GM12878 (cell line): ENCODE data around the gene PPP1R12A. TPM values are rescaled to one million over a fixed set of nuclear protein-coding genes. Genes with fewer than 3 reads are reported as not detected.

ENCODE experiments used
- ASH2L ChIP-seq: fragments of 300-600, 200-600 bp; sonication (generic); IDR thresholded peaks from 2 replicates; pipeline ENCODE4 v1.6.1; 2017; ENCODE audit warnings: low read depth, mild to moderate bottlenecking, borderline replicate concordance
- BACH1 ChIP-seq: fragments of 450-650 bp; IDR thresholded peaks from 2 replicates; pipeline ENCODE4 v1.6.1; 2017; ENCODE audit warnings: mild to moderate bottlenecking, borderline replicate concordance
- BCLAF1 ChIP-seq: fragments of 450-650 bp; IDR thresholded peaks from 2 replicates; pipeline ENCODE4 v1.6.1; 2017; ENCODE audit warnings: antibody characterized with exemption, mild to moderate bottlenecking, moderate library complexity
- BHLHE40 ChIP-seq, 2 experiments: fragments of 450-650 bp in 1 of 2; IDR thresholded peaks; 2 replicates each; pipeline ENCODE4 v1.6.1; 2011 to 2017; ENCODE audit warnings: low read depth in 2 of 2, borderline replicate concordance in 1 of 2, improper control_type of control experiment in 1 of 2, low read length in 1 of 2, mild to moderate bottlenecking in 1 of 2
- CHD4 ChIP-seq: fragments of 200-600 bp; sonication (generic); IDR thresholded peaks from 2 replicates; pipeline ENCODE4 v1.6.1; 2016; ENCODE audit warnings: mild to moderate bottlenecking
- E4F1 ChIP-seq: fragments of 450-650 bp; IDR thresholded peaks from 2 replicates; pipeline ENCODE4 v1.6.1; 2018; ENCODE audit warnings: borderline replicate concordance, mild to moderate bottlenecking; ENCODE audit not compliant: partially characterized antibody
- HDGF ChIP-seq: fragments of 450-650 bp; IDR thresholded peaks from 2 replicates; pipeline ENCODE4 v1.6.1; 2016; ENCODE audit warnings: antibody characterized with exemption
- IRF4 ChIP-seq: IDR thresholded peaks from 2 replicates; pipeline ENCODE4 v1.6.1; 2011; ENCODE audit warnings: low read depth, low read length
- NFYA ChIP-seq: IDR thresholded peaks from 2 replicates; pipeline ENCODE4 v1.6.1; 2011; ENCODE audit warnings: low read depth, mild to moderate bottlenecking, low read length, improper control_type of control experiment, borderline replicate concordance
- PAX5 ChIP-seq: IDR thresholded peaks from 2 replicates; pipeline ENCODE4 v1.6.1; 2011; ENCODE audit warnings: low read depth, low read length, borderline replicate concordance
- PAX8 ChIP-seq: fragments of 450-650 bp; IDR thresholded peaks from 2 replicates; pipeline ENCODE4 v1.6.1; 2017; ENCODE audit warnings: mild to moderate bottlenecking, moderate library complexity
- RBBP5 ChIP-seq: fragments of 200-600 bp; sonication (generic); conservative IDR thresholded peaks from 2 replicates; pipeline ENCODE4 v1.6.1; 2016
- SPI1 ChIP-seq: IDR thresholded peaks from 2 replicates; pipeline ENCODE4 v1.6.1; 2011; ENCODE audit warnings: low read depth, mild to moderate bottlenecking, low read length, moderate library complexity, borderline replicate concordance; ENCODE audit not compliant: insufficient read depth
- SRF ChIP-seq, 2 experiments: IDR thresholded peaks; 2 replicates each; pipeline ENCODE4 v1.6.1; 2011; ENCODE audit warnings: low read depth in 2 of 2, low read length in 2 of 2, mild to moderate bottlenecking in 1 of 2, moderate library complexity in 1 of 2
- STAT3 ChIP-seq: IDR thresholded peaks from 2 replicates; pipeline ENCODE4 v1.6.1; 2011; ENCODE audit warnings: low read depth, low read length, improper control_type of control experiment
- SUZ12 ChIP-seq: fragments of 200-600 bp; sonication (generic); IDR thresholded peaks from one replicate; pipeline ENCODE4 v1.6.1; 2018; ENCODE audit warnings: antibody characterized with exemption, mild to moderate bottlenecking; ENCODE audit not compliant: unreplicated experiment
- ZNF592 ChIP-seq: fragments of 450-650 bp; IDR thresholded peaks from 2 replicates; pipeline ENCODE4 v1.6.1; 2017; ENCODE audit warnings: mild to moderate bottlenecking, moderate library complexity
- polyA plus RNA-seq, 11 experiments: library from polyadenylated mRNA; depleted of rRNA in 4 of 11; unstranded in 6 of 11; stranded (reverse) in 5 of 11; fragments of >200 nt; fragmentation: Nextera tagmentation in 4 of 11; fragmentation: Illumina TruSeq in 1 of 11; extraction: Ambion mirVana in 4 of 11; extraction: Trizol in 1 of 11; gene quantifications; 1 replicate in 1 of 11; 2 replicates in 10 of 11; pipeline versions ENCODE4 v1.2.1 to v1.2.3, GENCODE V29; 2011 to 2016; ENCODE audit warnings: inconsistent platforms in 2 of 11, missing spikeins in 2 of 11, low read depth in 1 of 11
- total RNA-seq, 4 experiments: library from RNA; depleted of rRNA in 3 of 4; stranded (reverse); fragments of >200 nt in 3 of 4; fragmentation: Illumina TruSeq in 1 of 4; extraction: Trizol in 1 of 4; gene quantifications; 2 replicates each; pipeline versions ENCODE4 v1.2.1 to v1.2.3, GENCODE V29; 2013 to 2021
- TF ChIP-seq, protein P1 (sequence below): fragments of 150-350 bp; IDR thresholded peaks from 2 replicates; pipeline ENCODE4 v1.6.1; 2014; ENCODE audit warnings: mild to moderate bottlenecking, low read depth, low read length

PPP1R12A gene
- total and polyA plus RNA-seq, 10 of the 15 experiments (the other 5 are each of a cell fraction or from before 2014, with no cell fraction given) = 22.8 to 134 (median 51.4) TPM

DNA sequence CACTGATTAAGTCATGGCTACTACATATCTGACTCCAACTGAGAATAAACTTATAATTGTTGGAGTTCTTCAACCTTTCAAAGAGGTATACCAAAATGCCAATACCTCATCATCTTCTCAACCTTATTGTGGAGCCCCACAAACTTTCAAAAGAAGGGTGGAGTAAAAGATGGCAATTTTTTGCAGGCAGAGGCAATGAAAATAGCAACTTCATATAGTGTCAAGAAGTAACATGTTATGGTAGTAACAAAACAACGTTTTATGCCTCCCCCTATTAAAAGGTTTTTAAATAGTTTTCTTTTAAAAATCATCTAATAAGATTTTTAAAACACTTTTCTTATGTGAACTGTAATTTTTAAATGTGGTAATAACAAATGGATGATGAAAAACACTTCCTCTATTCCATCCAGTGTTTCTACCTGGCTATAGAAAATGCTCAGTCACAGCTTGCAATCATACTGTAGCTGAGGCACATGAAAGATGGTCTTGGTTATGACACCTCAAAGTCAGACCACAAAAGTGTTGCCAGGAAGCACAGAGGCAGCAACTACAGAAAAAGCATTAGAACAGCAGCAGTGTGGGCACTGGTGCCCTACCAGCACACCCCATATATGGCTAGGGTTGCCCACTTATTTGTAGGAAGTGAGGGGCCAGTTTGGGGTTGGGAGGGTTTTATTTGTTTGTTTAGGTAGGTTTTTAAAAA is 7.0 kb downstream of the PPP1R12A start (continued):
- TF ChIP-seq E4F1 = no peak
- TF ChIP-seq RBBP5 = no peak
- TF ChIP-seq SUZ12 = no peak
- TF ChIP-seq BACH1 = peak; percentile 82; the same call in 1 of the 2 replicates
- TF ChIP-seq SPI1 = peak; percentile 63; the same call in 1 of the 2 replicates
- no peak for TF ChIP-seq CHD4
- no peak for TF ChIP-seq ZNF592
- TF ChIP-seq ASH2L = no peak
- no peak for TF ChIP-seq NFYA
- TF ChIP-seq SRF (IDR thresholded peaks at IDR 0.05; ENCODE audit: low read depth in 2 of 2, low read length in 2 of 2) = peak; percentile 75 to 87
- TF ChIP-seq BCLAF1 = no peak
- TF ChIP-seq, protein P1, sequence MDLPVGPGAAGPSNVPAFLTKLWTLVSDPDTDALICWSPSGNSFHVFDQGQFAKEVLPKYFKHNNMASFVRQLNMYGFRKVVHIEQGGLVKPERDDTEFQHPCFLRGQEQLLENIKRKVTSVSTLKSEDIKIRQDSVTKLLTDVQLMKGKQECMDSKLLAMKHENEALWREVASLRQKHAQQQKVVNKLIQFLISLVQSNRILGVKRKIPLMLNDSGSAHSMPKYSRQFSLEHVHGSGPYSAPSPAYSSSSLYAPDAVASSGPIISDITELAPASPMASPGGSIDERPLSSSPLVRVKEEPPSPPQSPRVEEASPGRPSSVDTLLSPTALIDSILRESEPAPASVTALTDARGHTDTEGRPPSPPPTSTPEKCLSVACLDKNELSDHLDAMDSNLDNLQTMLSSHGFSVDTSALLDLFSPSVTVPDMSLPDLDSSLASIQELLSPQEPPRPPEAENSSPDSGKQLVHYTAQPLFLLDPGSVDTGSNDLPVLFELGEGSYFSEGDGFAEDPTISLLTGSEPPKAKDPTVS = no peak
- peak; percentile 17; the same call in 1 of the 2 replicates for TF ChIP-seq PAX5
- TF ChIP-seq STAT3 = no peak
- TF ChIP-seq BHLHE40 (IDR thresholded peaks at IDR 0.05; ENCODE audit: borderline replicate concordance in 1 of 2, low read depth in 2 of 2, low read length in 1 of 2) = peak; percentile 22 to 62; a peak in 2 of 4 replicates
- TF ChIP-seq PAX8 = no peak
- peak; percentile 51; the same call in 1 of the 2 replicates for TF ChIP-seq IRF4
- 0 out of 2 replicates have a peak, but pooled peaks have one; percentile 58 for TF ChIP-seq HDGF
